Measurements from ENCODE around the gene ZFAND3.

Gene ZFAND3

GRCh38 chr6:38020593-38020992 lies 201.1 kb downstream of the ZFAND3 start:
- H3K4me3 ChIP-seq (ENCODE audit: control insufficient read depth, low read depth, low read length), result no peak overlapping the region
- DNase-seq (ENCODE audit: low read depth), result no peak
- no peak for TF ChIP-seq CTCF (conservative IDR thresholded peaks at IDR 0.05; ENCODE audit: control insufficient read depth, insufficient read depth, low read depth, low read length)

GRCh38 chr6:38021029-38021428 lies 201.5 kb downstream of the ZFAND3 start:
- TF ChIP-seq CTCF (conservative IDR thresholded peaks at IDR 0.05; ENCODE audit: control insufficient read depth, insufficient read depth, low read depth, low read length), result no peak
- no peak overlapping the region for H3K4me3 ChIP-seq (ENCODE audit: control insufficient read depth, low read depth, low read length)
- no peak for DNase-seq (ENCODE audit: low read depth)

GRCh38 chr6:38021571-38021970 lies 202.0 kb downstream of the ZFAND3 start:
- no peak overlapping the region for H3K4me3 ChIP-seq (ENCODE audit: control insufficient read depth, low read depth, low read length)
- TF ChIP-seq CTCF (conservative IDR thresholded peaks at IDR 0.05; ENCODE audit: control insufficient read depth, insufficient read depth, low read depth, low read length), result no peak
- no peak for DNase-seq (ENCODE audit: low read depth)

- no peak for DNase-seq (ENCODE audit: low read depth)
- H3K4me3 ChIP-seq (ENCODE audit: control insufficient read depth, low read depth, low read length), result no peak overlapping the region
- no peak for TF ChIP-seq CTCF (conservative IDR thresholded peaks at IDR 0.05; ENCODE audit: control insufficient read depth, insufficient read depth, low read depth, low read length)
These were observed 203.2 kb downstream of the ZFAND3 start for GRCh38 chr6:38022688-38023087.

GRCh38 chr6:38024908-38025307 lies 205.4 kb downstream of the ZFAND3 start:
- TF ChIP-seq CTCF (conservative IDR thresholded peaks at IDR 0.05; ENCODE audit: control insufficient read depth, insufficient read depth, low read depth, low read length), result no peak
- no peak overlapping the region for H3K4me3 ChIP-seq (ENCODE audit: control insufficient read depth, low read depth, low read length)
- DNase-seq (ENCODE audit: low read depth), result no peak

GRCh38 chr6:38025451-38025850 lies 205.9 kb downstream of the ZFAND3 start:
- no peak for TF ChIP-seq CTCF (conservative IDR thresholded peaks at IDR 0.05; ENCODE audit: control insufficient read depth, insufficient read depth, low read depth, low read length)
- H3K4me3 ChIP-seq (ENCODE audit: control insufficient read depth, low read depth, low read length), result no peak overlapping the region
- DNase-seq (ENCODE audit: low read depth), result peak; percentile 32

GRCh38 chr6:38027685-38028373 lies 208.3 kb downstream of the ZFAND3 start:
- no peak overlapping the region for H3K4me3 ChIP-seq (ENCODE audit: control insufficient read depth, low read depth, low read length)
- TF ChIP-seq CTCF (conservative IDR thresholded peaks at IDR 0.05; ENCODE audit: control insufficient read depth, insufficient read depth, low read depth, low read length), result no peak
- DNase-seq (ENCODE audit: low read depth), result peak; percentile 34
